Inflammatory macrophage treated with lipopolysaccharide for 4 hours (primary cell): Measurements from ENCODE around the gene SCYGR8.

ENCODE experiments used
- DNase-seq: peaks from one replicate; pipeline ENCODE4 v3.0.0-alpha.2; 2020

SCYGR8 gene

GRCh38 chr2:227765788-227766372 lies 20.2 kb downstream of the SCYGR8 start:
- no peak for DNase-seq

- peak; percentile 61 for DNase-seq
These were observed 20.7 kb downstream of the SCYGR8 start for GRCh38 chr2:227766373-227766883.

GRCh38 chr2:227767830-227768229 lies 22.1 kb downstream of the SCYGR8 start:
- DNase-seq: no peak

- no peak for DNase-seq
These were observed 26.5 kb downstream of the SCYGR8 start for GRCh38 chr2:227772197-227772661.

- DNase-seq: no peak
These were observed 27.2 kb downstream of the SCYGR8 start for GRCh38 chr2:227772932-227773331.

GRCh38 chr2:227774011-227774624 lies 28.4 kb downstream of the SCYGR8 start:
- no peak for DNase-seq

- no peak for DNase-seq
These were observed 29.5 kb downstream of the SCYGR8 start for GRCh38 chr2:227774895-227775842.

- no peak for DNase-seq
These were observed 35.4 kb downstream of the SCYGR8 start for GRCh38 chr2:227780981-227781615.

- DNase-seq: no peak
These were observed 36.1 kb downstream of the SCYGR8 start for GRCh38 chr2:227781841-227782240.

GRCh38 chr2:227782804-227783203 lies 37.1 kb downstream of the SCYGR8 start:
- DNase-seq: no peak

- peak; percentile 94 for DNase-seq
These were observed 37.9 kb downstream of the SCYGR8 start for GRCh38 chr2:227783404-227784138.

GRCh38 chr2:227785293-227785692 lies 39.6 kb downstream of the SCYGR8 start:
- no peak for DNase-seq

- DNase-seq: no peak
These were observed 42.9 kb downstream of the SCYGR8 start for GRCh38 chr2:227788561-227789018.

- DNase-seq: no peak
These were observed 44.1 kb downstream of the SCYGR8 start for GRCh38 chr2:227789803-227790202.

GRCh38 chr2:227793148-227793712 lies 47.5 kb downstream of the SCYGR8 start:
- no peak for DNase-seq
